Right renal cortex interstitium (tissue), 3 donors: ENCODE data around the gene WIZ. TPM values are rescaled to one million over a fixed set of nuclear protein-coding genes. Genes with fewer than 3 reads are reported as not detected.
A peak's percentile ranks its signal among the peaks of the same experiment; 100 is the strongest.

ENCODE experiments used
- DNase-seq, 3 donors: peaks; one replicate each; pipeline ENCODE4 v3.0.0-alpha.2; 2013; ENCODE audit warnings: low read depth in 3 of 3, low spot score in 2 of 3
- polyA plus RNA-seq, 3 donors: library from polyadenylated mRNA; unstranded; fragments of 120-200 nt; gene quantifications; one replicate each; pipeline ENCODE4 v1.2.1, GENCODE V29; 2013; ENCODE audit not compliant: insufficient read length in 3 of 3

WIZ gene
- polyA plus RNA-seq, 3 donors: 22.4 to 26.1 (median 22.4) TPM

- no peak for DNase-seq
These were observed 17.3 kb upstream of the WIZ start for GRCh38 chr19:15466851-15467733.

GRCh38 chr19:15464394-15465385, 14.9 kb upstream of the WIZ start, which contains the start of gene RASAL3:
Gene RASAL3 (minus strand): TSS chr19:15464544. CDS start chr19:15464358, 186 bp downstream.
- DNase-seq: no peak

- DNase-seq: no peak
These were observed 14.2 kb upstream of the WIZ start for GRCh38 chr19:15463861-15464371.

- no peak for DNase-seq
These were observed 11.9 kb upstream of the WIZ start for GRCh38 chr19:15461694-15462093.

DNA sequence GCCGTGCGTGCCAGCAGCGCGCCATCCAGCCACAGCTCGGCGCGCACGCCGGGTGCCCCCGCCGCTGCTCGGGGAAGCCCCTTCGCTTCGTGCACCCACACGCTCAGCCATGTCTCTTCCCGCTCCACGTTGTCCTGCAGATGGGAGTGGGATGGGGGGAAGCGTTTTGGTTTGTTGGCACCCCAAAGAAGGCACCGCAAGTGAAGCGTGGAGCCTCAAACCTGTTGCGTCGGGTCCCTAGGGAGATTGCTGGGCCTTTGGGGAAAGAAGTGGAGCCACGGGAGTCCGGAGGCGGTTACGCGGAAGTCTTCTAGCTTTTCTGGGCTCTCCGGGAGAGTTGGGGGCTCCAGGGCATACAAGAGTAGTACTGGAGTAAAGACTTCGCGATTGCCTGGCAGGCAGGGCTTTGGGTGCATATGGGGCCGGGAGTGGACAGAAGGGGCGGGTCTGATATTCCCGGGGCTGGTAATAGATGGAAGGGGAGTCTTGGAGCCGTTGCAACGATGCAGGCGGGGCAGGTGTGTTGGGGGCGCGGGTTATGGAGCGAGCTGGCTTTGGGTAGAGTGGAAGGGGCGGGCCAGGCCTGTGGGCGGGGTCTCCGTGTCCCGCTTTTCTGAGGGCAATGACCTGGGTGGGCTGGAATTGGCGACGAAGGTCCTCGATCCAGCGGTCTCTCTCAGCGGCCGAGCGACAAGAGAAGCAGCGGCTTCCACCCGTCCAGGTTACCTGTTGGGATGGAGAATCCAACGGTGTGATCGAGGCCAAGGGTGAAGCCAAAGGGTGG, 8.1 kb upstream of the WIZ start:
- DNase-seq: no peak

DNA sequence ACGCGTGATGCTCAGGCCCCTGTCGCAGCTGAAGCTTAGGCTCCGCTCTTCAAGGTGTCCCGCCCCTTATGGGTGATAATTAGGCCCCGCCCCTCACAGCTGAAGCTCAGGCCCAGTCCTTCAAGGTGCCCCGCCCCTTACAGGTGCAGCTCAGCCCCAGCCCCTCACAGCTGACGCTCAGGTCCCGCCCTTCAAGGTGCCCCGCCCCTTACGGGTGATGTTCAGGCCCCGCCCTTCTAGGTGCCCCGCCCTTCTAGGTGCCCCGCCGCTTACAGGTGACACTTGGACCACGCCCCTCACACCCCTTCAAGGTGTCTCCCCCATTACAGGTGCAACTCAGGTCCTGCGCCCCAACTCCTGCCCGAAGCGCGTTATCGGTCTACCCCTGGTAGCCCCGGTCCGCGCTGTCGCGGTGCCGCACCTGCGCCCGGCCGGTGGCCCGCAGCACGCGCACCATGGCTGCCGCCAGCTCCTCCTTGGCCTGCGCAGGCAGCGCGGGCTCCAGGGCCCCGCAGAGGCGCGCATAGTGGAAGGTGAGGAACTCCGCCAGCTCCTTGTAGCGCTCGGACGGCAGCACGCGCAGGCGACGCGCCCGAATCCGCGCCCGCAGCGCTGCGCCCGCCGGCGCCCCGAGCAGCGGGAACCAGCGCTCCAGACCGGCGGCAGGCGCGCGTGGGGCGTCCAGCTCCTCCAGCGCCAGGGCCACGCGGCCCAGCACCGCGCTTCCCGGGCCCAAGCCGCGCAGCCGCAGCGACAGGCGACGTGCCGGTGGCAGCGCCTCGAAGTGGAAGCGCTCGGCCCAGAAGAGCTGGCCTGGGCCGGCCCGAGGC, 7.3 kb upstream of the WIZ start:
- DNase-seq: no peak

DNA sequence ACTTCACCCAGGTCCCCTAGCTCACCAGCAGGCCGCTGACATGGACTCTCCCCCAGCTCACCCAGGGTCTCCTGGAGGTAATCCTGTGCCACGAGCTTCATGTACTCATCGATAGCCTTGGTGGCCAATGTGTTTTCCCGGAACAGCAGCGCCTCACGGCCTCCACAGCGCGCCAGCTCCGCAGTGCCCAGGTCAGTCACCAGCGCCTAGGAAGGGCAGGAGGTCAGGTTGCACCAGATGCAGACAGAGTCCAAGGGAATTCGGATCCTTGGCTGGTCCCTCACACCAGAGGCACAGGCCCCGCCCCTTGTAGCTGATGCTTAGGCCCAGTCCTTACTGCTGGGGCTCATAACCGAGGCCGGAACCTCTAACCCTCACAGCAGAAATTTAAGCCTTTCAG, 6.7 kb upstream of the WIZ start:
- no peak for DNase-seq

DNA sequence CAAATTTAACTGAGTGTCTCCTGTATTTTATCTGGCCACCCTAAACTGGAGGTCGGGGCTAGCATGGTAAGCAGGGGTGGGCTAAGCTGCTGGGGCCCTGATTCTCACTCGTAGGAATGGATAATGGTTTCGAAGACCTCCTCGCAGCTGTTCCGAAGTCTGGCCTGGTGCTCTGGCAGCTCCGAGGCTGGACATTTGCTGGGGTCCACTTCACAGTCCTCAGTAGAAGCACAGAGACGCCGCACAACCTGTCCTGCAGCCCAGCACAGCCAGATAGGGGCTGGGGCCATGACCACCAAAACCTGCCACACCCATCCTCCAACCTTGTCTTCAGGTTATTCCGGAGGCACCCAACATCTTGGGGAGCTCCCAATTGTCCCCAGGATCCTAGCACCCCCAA, 6.2 kb upstream of the WIZ start:
- no peak for DNase-seq

- no peak for DNase-seq
These were observed 4.4 kb upstream of the WIZ start for GRCh38 chr19:15453906-15454860.

DNA sequence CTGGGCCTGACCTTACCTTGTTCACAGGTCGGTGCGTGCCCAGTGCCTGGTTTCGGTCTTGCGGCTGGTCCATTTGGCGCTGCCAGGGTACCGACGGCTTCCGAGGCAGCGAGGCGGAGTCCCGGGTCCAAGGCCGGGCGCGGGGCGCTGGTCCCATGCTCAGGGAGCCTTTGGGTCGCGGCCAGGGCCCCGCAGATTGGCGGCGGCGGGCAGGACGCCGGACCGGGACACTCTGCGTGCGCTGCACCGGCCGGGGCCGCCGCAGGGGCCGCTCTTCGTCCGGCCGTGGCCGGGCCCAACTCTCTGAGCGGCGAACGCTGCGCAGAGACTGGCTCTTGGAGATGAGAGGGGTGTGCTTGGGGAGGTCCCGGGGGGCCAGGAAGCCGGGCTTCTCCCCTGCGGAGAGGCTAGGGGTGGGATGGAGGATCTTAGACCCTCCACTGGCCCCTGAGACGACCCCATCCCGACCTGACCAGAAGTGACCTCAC, 3.4 kb upstream of the WIZ start:
- no peak for DNase-seq

DNA sequence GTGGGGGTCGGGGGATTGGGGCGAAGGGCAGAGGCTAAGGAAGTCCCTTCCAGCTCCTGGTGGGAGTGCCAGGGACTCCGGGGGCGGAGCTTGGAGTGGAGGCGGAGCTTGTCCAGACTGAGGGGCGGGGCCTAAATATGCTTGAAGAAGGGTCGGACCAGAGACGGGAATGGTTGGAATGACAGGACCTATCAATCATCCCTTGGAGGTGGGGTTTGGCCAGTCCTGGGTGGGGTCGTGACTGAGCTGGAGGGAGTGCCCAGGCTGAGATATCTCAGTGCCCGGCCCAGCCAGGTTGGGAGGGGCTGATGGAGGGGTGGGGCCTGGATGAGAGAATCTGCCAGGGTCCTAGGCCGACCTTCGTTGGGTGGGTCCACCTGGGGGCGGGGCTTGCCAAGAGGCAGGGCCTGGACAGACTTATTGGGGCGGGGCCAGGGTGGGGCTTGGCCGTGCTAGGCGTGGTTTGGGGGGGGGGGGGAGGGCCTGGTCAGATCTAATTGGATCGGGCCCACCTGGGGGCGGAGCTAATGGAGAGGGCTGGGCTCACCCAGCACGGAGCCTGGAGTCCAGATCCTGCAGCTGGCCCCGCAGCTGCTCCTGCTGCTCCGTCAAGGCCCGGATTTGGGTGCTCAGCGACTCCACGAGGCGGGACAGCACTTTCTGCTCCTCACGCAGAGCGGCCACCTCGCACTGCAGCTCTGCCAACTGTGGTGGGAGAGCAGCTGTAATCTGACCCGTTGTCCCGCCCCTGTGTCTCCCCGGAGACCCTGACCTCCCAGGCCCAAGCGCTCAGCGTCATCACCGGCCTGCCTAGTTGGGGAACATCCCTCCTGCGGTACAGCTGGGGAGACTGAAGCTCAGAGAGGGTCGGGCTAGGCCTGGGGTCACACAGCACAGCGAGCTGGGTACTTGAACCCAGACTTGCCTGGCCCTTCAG, 2.6 kb upstream of the WIZ start:
- DNase-seq: peak; percentile 38 to 61 (median 55)

DNA sequence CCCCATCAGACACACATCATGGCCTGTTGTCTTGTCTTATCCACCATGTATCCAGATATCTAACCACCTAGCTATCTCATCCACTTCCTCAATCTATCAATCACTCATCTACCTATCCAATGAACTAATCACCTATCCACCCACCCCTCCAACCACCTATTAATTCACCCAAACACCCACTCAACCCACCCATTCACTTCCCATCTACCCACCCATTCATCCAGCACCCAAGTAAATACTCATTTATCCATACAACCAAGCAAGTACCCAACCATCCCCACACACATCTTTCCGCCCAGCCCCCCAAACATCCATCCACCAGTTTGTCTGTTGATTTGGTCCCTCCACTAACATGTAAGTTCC, 753 bp upstream of the WIZ start:
- no peak for DNase-seq

GRCh38 chr19:15448778-15449619, 757 bp downstream of the WIZ start:
- DNase-seq: no peak

- no peak for DNase-seq
These were observed 1.5 kb downstream of the WIZ start for GRCh38 chr19:15448044-15448777.

- DNase-seq: no peak
These were observed 2.7 kb downstream of the WIZ start for GRCh38 chr19:15447057-15447456.
